ENCODE data around the gene VASN.

Gene VASN

DNA sequence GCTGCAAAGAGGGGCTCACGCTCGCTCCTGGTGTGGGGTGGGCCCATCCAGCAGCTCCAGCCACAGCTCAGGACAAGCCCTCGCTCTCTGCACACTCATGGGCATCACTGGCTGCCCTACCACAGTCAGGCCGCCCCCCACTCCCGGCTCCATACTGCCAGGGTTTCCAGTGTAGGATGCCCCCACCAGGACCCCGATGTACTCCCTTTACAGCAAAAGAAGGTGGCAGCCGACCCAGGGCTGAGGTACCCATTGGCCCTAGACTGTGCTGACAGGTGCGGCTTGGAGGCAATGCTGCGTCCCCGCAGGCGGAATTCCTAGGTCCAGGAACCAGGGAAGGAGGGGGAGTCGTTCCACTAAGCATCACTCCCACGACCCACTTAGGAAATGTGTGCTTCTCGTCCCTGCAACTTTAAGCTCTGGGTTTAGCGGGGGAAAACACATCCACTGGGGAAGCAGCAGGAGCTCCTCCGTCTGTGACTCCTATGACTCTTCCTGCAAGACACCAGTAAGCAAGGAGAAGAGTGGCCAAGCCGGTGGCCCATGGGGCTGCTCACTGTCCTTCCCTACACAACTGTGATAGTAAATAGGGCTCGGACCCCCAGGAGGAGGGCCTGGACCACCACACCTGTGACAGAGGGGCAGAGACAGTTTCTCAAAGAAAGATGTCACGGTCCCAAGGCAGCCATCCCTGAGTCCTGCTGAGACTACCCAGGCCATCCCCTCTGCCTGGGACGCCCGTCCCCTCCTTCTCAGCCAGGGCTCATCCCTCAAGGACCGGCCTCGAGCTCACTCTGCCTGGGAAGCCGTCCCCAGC lies 31.7 kb downstream of the VASN start:
- DNase-seq (ENCODE audit: low read depth in 2 of 2): no peak

DNA sequence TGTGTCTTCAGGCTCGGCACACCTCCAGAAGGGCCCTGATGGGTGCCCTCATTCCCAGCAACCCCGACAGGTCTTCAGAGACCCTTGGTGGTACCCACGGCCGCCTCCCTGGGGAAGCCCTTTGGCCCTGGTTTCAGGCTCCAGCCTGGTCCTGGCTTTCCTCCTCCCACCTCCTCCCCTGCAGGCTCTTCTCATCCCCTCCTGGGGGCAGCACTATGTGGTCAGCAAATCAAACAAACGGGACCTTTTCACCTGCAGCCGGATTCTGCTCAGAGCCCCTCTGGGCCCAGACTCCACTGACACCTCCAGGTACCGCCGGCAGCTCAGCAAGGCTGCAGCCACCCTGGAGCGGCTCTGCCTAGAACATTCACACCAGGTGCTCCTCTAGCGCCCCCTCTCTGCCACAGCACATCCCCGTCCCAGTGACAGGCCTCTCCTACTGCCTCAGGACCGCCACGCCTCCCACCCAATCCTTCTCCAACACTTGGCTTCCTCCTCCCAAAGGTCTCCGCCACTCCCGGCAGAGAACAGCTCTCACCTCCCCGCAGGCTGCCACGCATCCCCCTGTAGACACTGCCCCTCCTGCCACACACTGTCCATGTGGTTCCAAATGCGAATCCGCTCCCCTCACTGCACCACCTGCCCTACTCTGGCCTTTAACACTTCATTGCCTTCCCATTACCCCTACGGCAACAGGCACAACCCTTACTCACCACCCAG lies 32.8 kb downstream of the VASN start:
- no peak for DNase-seq (ENCODE audit: low read depth in 2 of 2)

DNA sequence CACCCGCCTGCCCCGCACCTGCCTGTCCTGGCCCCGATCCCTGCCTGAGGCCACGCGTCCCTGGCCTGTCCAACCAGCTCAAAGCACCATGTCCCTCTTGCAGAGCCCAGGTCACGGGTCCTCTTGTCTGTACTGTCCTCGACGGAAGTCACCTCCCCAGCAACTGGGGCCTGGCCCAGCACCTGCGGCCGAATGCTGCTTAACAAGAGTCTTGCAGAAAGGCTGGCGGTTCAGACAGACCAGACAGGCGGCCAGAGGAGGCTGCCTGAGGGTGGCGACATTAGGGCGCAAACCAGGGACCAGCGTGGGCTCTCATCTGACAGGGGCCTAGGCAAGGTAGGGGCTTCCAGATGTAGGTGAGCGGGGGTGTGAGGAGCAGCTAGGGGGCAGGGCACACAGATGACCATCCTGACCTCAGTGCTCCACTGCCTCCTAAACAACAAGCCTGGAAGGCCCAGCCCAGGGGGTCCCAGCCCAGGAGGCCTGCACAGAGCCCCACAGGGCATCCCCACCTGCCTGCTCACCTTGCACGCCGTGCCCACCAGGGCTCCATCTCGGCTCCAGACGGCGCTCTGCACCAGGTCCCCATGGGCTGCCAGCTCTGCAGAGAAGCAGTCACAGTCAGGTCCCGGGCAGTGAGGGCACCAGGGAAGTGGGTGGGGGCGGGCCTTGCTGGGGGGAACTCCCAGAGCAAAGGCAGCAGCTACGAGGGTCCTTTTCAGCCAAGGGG lies 33.5 kb downstream of the VASN start:
- DNase-seq (ENCODE audit: low read depth in 2 of 2): no peak

DNA sequence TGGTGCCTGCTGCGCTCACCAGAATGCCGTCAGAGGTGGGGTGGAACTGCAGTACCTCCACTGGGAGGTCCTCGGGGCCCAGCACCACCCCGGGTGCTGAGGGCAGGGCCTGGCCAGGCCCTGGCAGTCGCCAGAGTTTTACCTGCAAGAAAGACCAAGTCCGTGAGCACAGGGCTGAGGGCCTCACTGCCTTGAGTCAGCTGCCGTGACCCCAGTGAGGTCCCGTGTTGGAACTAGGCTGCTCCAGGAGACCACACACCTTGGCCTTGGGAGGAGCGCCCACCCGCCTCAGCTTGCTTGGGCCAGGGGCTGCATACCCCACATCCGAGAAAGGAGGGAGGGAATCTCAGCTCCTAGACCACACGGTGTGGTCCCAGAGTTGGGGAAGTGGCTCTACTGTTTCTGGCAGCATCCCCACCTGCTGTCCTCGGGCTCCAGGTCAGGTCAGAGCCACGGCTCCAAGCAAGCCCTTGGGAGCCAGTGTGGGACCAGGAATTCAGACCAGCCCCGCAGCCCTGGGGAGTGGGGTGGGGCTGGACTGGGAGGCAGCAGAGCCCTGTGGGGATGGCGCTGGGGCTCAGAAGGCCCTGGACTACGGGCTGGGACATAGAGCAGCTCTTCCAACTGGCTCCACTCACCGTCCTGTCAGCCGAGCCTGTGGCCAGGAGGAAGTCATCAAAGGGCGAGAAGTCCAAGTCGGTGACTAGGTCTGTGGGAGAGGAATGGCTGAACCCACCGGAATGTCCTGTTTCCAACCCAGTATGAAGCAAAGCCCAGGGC lies 36.1 kb downstream of the VASN start:
- DNase-seq (ENCODE audit: low read depth in 2 of 2): no peak

DNA sequence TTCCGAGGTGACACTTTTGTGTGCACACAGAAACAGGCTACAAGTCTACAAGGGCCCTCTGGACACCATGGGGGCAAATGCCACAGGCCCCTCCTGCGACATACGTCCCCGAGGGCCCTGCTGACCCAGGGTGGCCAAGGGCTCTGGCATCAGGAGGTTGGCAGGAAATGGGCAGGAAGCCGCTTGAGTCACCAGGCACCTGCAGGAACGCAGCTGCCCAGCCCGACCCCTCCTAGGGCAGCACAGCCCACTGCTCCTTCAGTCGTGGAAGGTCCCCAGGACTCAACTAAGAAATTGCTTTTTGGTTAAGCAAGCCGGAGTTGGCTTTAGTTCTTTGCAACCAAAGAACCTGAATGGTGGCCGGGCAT lies 36.7 kb downstream of the VASN start:
- DNase-seq (ENCODE audit: low read depth in 2 of 2): no peak

DNA sequence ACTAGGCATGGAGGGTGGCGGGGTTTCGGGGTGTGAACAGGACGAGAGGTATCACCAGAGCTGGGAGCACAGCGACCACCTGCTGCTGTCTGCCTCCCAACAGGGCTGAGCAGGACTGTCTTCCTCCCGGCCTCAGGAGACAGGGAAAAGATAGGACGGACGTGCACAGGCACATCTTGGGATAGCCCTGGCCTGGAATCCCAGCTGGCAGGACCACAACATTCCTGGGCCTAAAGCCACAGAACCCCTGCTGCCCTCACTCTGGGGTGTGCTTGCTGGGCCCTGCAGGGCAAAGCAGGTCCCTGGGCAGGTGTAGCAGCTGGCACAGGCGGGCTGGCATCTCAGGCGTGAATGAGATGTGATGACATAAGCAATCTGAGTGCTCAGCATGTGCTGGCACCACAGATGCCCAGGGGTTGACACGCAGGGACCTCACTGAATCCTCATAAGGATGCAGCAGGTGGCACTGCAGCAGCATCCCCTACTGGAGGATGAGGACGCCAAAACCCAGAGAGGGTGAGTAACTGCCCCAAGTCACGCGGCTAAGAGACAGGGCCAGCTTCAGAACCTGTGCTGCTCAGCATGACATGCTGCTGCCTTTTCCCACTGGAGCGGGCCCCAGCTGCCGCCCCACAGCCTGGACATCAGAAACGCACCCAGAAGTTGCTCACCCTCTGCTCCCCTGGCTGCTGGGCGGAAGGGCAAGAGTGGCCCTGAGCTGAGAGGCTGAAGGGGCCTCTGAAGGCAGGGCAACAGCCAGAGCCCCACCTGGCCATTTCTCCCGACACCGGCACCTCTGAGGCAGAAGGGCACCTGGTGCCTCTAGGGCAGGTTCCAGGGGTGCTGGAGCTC lies 37.7 kb downstream of the VASN start:
- no peak for DNase-seq (ENCODE audit: low read depth in 2 of 2)

DNA sequence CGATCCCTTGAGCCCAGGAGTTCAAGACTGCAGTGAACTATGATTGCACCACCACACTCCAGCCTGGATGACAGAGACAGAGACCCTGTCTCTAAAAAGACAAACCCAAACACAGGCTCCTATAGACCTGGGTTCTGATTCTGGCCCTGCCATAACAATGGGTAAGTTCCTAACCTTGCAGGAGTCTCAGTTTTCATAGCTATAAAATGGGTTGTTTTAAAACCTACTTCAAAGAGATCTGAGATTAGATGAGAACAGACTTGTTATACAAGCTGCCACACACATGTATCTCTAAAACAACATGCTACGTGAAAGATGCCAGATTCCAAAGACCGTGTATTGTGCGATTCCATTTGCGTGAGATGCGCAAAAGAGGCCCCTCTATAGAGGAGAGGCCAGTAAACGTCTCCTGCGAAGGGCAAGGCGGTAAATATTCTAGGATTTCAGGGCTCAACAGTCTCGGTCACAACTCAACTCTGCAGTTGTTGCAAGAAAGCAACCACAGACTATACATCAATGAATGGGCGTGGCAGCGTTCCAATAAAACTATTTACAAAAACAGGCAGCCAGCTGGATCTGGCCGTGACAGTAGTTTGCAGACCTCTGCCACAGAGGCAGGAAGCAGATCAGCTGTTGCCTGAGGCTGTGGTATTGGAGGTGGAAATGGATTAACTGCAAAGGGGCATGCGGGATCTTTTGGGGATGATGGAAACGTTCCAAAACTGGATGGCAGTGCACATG lies 38.9 kb downstream of the VASN start:
- peak; percentile 71 to 75 for DNase-seq (ENCODE audit: low read depth in 2 of 2)

DNA sequence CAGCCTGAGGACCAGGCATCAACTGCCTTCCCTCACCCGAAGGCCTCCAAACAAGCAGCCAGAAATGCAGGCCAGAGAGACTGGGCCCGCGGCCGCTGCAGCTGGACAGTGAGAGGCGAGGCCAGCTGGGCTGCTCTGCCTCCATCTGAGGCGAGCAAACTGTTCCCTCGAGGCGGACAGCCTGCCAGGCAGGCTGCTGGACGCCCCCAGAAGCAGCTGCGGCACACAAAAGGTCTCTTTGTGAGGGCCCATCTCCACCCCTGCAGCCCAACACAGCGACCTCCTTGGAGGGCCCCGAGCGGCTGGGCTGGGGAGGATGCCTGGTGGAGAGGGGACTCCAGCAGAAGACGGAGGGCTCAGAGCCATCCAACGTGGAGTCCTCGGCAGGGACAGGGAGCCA lies 40.0 kb downstream of the VASN start:
- DNase-seq (ENCODE audit: low read depth in 2 of 2): no peak

DNA sequence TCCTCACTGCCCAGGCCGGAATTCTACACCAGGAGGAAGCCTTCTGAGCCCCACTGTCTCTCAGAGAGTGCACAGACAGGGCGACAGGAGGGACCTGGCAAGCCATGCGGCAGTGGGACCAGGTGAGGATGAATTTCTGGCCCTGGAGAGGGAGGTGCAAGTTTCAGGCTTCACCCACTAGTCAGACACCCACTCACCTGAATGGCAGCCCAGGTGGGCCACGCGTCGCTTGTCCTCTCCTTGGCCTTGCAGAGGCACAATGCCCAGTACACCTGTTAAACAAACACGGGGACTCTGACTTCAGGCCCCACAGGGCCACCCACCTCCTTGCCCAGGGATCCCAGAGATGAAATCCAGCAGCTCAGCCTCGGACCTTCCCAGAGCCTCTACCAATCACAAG lies 40.5 kb downstream of the VASN start:
- no peak for DNase-seq (ENCODE audit: low read depth in 2 of 2)

DNA sequence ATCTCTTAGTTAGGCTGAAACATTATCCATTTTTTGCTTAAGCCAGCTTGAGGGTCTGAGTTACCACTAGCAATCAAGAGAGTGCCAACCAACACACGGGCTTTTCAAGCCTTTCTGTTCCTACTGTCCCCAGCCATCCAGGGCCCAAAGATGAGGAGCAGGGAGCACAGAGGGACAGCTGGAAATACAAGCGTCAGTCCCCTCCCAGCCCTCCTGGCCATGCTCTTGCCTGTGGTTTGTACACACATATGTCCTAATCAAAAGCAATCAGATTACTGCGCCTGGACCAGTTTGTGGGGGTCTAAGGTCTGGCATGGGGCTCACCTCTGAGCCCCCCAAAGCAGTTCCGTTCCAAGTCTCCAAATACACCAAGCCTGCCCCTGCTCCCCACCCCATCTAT lies 41.2 kb downstream of the VASN start:
- DNase-seq (ENCODE audit: low read depth in 2 of 2): no peak

DNA sequence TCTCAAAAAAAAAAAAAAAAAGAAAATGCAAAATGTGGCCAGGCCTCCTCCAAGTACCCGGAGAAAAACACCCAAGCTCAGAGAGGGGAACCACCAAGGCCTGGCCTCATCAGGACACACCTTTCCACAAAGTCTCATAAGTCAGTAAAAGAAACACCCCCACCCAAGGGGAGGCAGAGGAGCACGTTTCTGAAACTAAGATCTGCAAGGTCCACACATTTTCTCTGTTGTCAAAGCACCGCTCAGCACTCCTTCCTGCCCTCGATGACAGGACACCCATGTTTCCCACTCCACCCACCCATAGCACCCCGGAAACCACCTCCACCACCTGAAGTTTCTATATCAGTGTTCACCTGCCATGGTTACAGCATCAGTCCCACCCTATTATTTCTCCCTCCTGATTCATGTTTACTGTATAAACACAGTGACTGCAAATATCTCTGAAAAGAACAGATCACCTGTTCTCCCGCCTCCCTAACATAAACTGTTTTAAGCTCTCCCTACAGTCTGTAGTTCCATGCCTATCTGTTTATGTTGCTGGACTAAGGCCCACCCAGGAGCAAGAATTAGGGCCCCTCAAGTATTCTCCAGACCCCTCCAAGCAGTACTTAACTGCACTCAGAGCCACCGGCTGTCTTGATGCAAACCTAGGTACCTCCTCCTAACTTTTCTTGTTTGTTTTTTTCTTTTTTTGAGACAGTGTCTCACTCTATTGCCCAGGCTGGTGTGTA lies 42.7 kb downstream of the VASN start:
- DNase-seq (ENCODE audit: low read depth in 2 of 2): no peak

DNA sequence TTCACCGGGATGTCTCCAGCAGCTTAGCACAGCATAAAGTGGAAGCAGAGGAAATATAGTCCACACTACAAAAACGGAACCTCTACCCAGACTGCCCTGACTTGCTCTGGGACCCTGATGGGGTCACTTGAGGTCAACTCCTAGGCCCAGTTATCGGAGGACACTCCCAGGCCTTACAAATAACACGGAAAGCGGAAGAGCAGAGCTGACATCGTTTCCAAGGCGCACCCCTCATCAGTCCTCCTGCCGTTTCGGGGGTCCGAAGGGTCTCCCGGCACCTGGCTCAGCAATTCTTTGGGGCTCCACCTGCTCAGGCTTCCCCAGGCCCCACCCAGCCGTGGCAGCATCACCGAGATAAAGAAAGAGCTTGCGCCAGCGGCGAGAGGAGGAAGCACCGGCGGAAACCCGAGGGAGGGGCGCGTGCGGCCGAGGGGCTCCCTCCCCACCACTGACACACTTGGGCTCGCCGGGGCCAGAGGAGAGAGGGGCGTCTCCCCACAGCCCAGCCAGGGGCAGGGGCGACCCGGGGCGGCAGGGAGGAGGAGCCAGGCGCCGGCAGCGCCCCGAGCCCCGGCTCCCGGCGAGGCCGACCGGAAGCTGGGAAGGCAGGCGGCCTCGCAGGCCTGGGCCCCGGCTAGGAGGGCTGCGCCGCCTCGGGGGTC lies 44.0 kb downstream of the VASN start:
- DNase-seq (ENCODE audit: low read depth in 2 of 2): no peak

DNA sequence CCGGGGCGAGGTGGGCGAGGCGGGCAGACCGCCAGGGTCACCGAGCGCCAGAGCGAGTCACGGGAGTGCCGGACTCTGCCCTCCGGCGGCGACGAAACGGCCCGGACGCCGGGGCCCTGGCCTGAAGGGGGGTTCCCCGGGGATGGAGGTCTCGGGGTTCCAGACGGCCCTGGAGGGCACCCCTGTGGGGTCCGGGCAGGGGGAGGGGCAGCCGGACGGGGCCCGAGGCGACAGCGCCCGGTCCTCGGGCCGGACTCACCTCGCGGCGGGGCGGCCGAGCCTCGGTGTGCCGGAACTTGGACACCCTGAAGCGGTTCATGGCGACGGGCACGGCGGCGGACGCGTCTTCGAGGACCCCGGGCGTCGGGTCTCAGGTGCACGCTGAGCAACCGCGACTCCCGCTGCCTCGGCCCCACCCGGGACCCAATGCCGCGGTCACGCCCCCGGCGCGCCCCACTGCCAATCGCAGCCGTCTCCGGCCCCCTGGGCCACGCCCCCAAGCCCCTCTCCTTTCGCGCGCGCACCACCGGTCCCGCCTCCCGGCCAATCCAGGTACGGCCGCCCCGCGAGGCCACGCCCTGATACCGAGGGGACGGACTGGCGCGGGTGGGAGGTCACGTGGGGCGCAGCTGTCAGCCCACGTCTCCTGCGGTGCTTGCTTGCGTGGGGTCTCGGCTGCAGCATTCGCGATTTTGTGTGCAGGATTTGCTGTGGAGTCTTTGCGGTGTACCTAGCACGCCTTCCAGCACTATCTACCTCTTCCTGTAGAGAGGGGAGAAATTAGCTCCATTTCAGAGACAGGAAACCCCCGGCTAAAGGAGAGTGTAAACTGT lies 44.8 kb downstream of the VASN start, which contains the start of gene CORO7:
Gene CORO7 (minus strand): TSS at position 397 of the 833 bp plus-strand sequence. CDS start 78 bp downstream, at position 319.
- DNase-seq (ENCODE audit: low read depth in 2 of 2): peak; percentile 53 to 57

DNA sequence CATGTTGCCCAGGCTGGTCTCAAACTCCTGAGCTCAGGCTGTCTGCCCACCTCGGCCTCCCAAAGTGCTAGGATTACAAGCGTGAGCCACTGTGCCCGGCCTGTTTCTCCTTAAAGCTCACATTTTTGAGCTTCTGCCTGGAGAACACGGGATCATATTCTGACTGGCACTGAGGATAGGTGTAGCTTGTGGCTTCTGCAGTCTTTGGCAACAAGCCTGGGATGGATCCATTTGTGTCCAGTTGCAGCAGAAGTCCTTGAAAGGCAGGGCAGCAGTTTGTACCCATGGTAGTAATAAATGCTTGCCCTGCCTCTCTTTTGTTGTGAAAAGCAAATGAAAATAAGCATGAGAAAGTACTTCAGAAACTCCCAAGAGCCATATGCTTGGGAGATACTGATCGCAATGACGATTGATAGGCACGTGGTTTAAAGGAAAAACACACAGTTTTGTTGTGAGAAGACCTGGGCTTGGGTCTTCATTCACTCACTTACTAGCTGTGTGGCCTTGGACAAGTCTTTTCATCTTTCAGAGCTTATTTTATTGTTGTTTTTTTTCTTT lies 47.8 kb downstream of the VASN start:
- DNase-seq (ENCODE audit: low read depth in 2 of 2): no peak

DNA sequence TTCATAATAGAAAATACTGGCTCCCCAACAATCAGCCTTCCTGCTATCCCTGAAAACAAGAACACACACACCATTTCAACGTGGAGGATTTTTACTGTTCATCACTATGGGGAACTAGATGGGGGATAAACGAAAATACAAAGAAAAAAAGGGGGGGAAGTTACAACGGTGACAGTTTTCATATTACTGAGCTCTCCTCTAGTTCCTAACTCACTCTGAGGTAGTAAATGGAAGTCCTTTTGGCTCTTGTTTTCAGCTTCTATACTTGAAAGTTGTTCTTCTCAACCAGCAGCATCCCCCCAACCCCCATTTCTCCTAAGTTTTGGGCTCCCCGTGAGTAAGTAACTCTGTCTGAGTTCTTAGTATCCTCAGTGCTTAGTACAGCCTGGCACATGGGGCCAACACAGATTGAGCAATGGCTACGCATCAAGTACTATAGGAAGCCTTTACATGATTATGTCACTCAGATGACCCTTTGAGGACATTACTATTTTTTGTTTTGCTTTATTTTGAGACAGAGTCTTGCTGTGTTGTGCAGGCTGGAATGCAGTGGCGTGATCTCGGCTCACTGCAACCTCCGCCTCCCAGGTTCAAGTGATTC lies 49.0 kb downstream of the VASN start:
- DNase-seq (ENCODE audit: low read depth in 2 of 2): no peak

DNA sequence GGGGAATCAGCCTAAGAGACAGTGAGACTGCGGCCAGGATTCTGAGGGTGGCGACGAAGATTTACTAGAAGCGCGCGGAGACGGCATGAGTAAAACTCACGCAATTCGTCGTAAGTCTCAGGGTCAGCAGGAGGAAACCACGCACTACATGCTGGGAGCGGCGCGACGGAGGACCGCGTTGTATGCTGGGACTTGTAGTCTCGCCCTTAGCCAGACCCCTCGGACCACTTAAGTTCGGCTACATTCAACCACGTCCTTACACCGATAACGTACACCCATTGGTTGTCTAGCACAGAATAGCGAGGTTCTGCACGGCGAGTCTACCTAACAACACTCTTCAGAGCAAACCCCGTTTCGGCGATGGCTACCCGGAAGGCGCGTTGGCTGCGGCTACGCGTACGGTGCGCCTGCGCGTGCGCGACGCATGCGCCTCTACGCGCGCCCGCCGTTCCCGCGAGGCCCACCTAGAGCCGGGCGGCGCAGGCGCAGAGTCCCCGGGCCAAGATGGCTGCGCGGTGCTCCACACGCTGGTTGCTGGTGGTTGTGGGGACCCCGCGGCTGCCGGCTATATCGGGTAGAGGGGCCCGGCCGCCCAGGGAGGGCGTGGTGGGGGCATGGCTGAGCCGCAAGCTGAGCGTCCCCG lies 53.9 kb downstream of the VASN start, which contains the start of gene DNAJA3:
Gene DNAJA3 (plus strand): TSS at position 491 of the 643 bp plus-strand sequence. CDS start 14 bp downstream, at position 505.
- DNase-seq (ENCODE audit: low read depth in 2 of 2): peak; percentile 84 to 88

All from fibroblast of skin of left biceps (primary cell).